ENCODE measurements around the gene MRPS18A. TPM values are rescaled to one million over a fixed set of nuclear protein-coding genes. Genes with fewer than 3 reads are reported as not detected.

Gene MRPS18A
- total and polyA plus RNA-seq, 3 donors from 2014 or later, result 37.5 to 63.0 (median 48.6) TPM

- no peaks in the 10 kb centered on the region for H3K9me3 ChIP-seq
- TF ChIP-seq CTCF (IDR thresholded peaks at IDR 0.05), result no peak
- TF ChIP-seq POLR2A (IDR thresholded peaks at IDR 0.05), result no peak
- WGBS, 2 donors, result 84% methylated on average over 6 of the region's 6 CpGs
- no peak overlapping the region for H3K27ac ChIP-seq
- intact Hi-C loops (cut with DNase I; ENCODE audit: low total_unique reads), result no loop called here
- H3K27me3 ChIP-seq, result no peaks in the 10 kb centered on the region
- H3K4me1 ChIP-seq, result no peaks in the 10 kb centered on the region
- H3K4me3 ChIP-seq, result no peak overlapping the region
- no peak for DNase-seq
- H3K36me3 ChIP-seq (ENCODE audit: low read depth, missing control alignments), result no peaks in the 10 kb centered on the region
These were observed 8.5 kb downstream of the MRPS18A start for GRCh38 chr6:43679057-43679456.

GRCh38 chr6:43678341-43678740 is 9.2 kb downstream of the MRPS18A start:
- TF ChIP-seq CTCF (IDR thresholded peaks at IDR 0.05), result no peak
- TF ChIP-seq POLR2A (IDR thresholded peaks at IDR 0.05), result no peak
- 88 to 95% methylated on average over 7 of the region's 7 CpGs for WGBS, 2 donors
- no peak overlapping the region for H3K4me3 ChIP-seq

GRCh38 chr6:43677759-43678158 is 9.8 kb downstream of the MRPS18A start:
- no peak for DNase-seq
- H3K4me1 ChIP-seq, result no peaks in the 10 kb centered on the region
- no peak overlapping the region for H3K27ac ChIP-seq
- no peaks in the 10 kb centered on the region for H3K36me3 ChIP-seq (ENCODE audit: low read depth, missing control alignments)
- intact Hi-C loops (cut with DNase I; ENCODE audit: low total_unique reads), result no loop called here
- no peaks in the 10 kb centered on the region for H3K9me3 ChIP-seq
- no peaks in the 10 kb centered on the region for H3K27me3 ChIP-seq
- 79 to 86% methylated on average over 6 to 7 of the region's 7 CpGs for WGBS, 2 donors
- TF ChIP-seq CTCF (IDR thresholded peaks at IDR 0.05) (no peak), POLR2A (IDR thresholded peaks at IDR 0.05) (no peak)
- H3K4me3 ChIP-seq, result no peak overlapping the region

More at GRCh38 chr6:43678341-43678740, 9.2 kb downstream of the MRPS18A start:
- Histone ChIP-seq H3K36me3 (ENCODE audit: low read depth, missing control alignments) (no peaks in the 10 kb centered on the region), H3K4me1 (no peaks in the 10 kb centered on the region), H3K27me3 (no peaks in the 10 kb centered on the region), H3K9me3 (no peaks in the 10 kb centered on the region), H3K27ac (no peak overlapping the region)
- no peak for DNase-seq
- intact Hi-C loops (cut with DNase I; ENCODE audit: low total_unique reads), result no loop called here

- 72 to 87% methylated on average over 7 of the region's 7 CpGs for WGBS, 2 donors
These were observed 10.5 kb downstream of the MRPS18A start for GRCh38 chr6:43676962-43677606.

More at GRCh38 chr6:43676962-43677606, 10.5 kb downstream of the MRPS18A start:
- DNase-seq, result no peak
- intact Hi-C loops (cut with DNase I; ENCODE audit: low total_unique reads), result no loop called here
- Histone ChIP-seq H3K4me3 (no peak overlapping the region), H3K27ac (no peak overlapping the region), H3K4me1 (peaks cover 2% of the 10 kb centered on the region), H3K9me3 (no peaks in the 10 kb centered on the region), H3K36me3 (ENCODE audit: low read depth, missing control alignments) (no peaks in the 10 kb centered on the region), H3K27me3 (no peaks in the 10 kb centered on the region)
- TF ChIP-seq CTCF (IDR thresholded peaks at IDR 0.05), result no peak
- no peak for TF ChIP-seq POLR2A (IDR thresholded peaks at IDR 0.05)

Data from testis (tissue), 3 donors.